HepG2 (cell line): ENCODE results near the gene LCN2. TPM values are rescaled to one million over a fixed set of nuclear protein-coding genes. Genes with fewer than 3 reads are reported as not detected.

Experiments used
- CREM ChIP-seq, 2 experiments: sonication (generic) in 1 of 2; formaldehyde crosslinking in 1 of 2; IDR thresholded peaks; 2 replicates each; pipeline versions ENCODE4 v1.4.0 to v1.6.1; 2016 to 2020; ENCODE audit warnings: antibody characterized with exemption in 1 of 2, mild to moderate bottlenecking in 1 of 2, missing genetic modification reagents in 1 of 2
- HES4 ChIP-seq: sonication (generic); formaldehyde crosslinking; IDR thresholded peaks from 2 replicates; pipeline ENCODE4 v1.9.0; 2021; ENCODE audit warnings: mild to moderate bottlenecking, missing genetic modification reagents, borderline replicate concordance
- KLF16 ChIP-seq, 2 experiments: sonication (generic) in 1 of 2; formaldehyde crosslinking in 1 of 2; IDR thresholded peaks; 2 replicates each; pipeline versions ENCODE4 v1.6.1 to v1.8.0; 2016 to 2023; ENCODE audit warnings: missing genetic modification reagents in 2 of 2, missing compliant biosample characterization in 1 of 2
- MED1 ChIP-seq: sonication (generic); formaldehyde crosslinking; IDR thresholded peaks from 2 replicates; pipeline ENCODE4 v1.4.0; 2020; ENCODE audit warnings: missing genetic modification reagents
- MXD4 ChIP-seq: IDR thresholded peaks from 2 replicates; pipeline ENCODE4 v1.6.1; 2016; ENCODE audit warnings: mild to moderate bottlenecking, missing biosample characterization, missing genetic modification reagents
- REXO4 ChIP-seq: sonication (generic); formaldehyde crosslinking; IDR thresholded peaks from 2 replicates; pipeline ENCODE4 v1.8.0; 2022; ENCODE audit warnings: missing genetic modification reagents, mild to moderate bottlenecking, borderline replicate concordance
- RXRA ChIP-seq: sonication (generic); formaldehyde crosslinking; IDR thresholded peaks from 2 replicates; pipeline ENCODE4 v1.5.1; 2020; ENCODE audit warnings: missing genetic modification reagents
- SIN3B ChIP-seq: fragments of 150-350 bp; IDR thresholded peaks from 2 replicates; pipeline ENCODE4 v1.6.1; 2014; ENCODE audit warnings: low read length
- ZIK1 ChIP-seq: sonication (generic); formaldehyde crosslinking; IDR thresholded peaks from 2 replicates; pipeline ENCODE4 v1.5.0; 2020; ENCODE audit warnings: mild to moderate bottlenecking, low read depth, missing genetic modification reagents, borderline replicate concordance
- ZNF224 ChIP-seq: sonication (generic); formaldehyde crosslinking; IDR thresholded peaks from 2 replicates; pipeline ENCODE4 v1.5.0; 2020; ENCODE audit warnings: mild to moderate bottlenecking, missing genetic modification reagents
- ZNF782 ChIP-seq: sonication (generic); formaldehyde crosslinking; IDR thresholded peaks from 2 replicates; pipeline ENCODE4 v1.4.0; 2020; ENCODE audit warnings: missing genetic modification reagents, mild to moderate bottlenecking, borderline replicate concordance
- polyA plus RNA-seq, 8 experiments: library from polyadenylated mRNA; depleted of rRNA in 3 of 8; stranded (reverse) in 7 of 8; unstranded in 1 of 8; fragments of >200 nt; fragmentation: Illumina TruSeq in 4 of 8; extraction: Trizol in 4 of 8; gene quantifications; 2 replicates each; pipeline versions ENCODE4 v1.2.1 to v1.2.3, GENCODE V29; 2011 to 2016; ENCODE audit warnings: low read depth in 4 of 8, missing spikeins in 1 of 8, mixed read lengths in 1 of 8; ENCODE audit not compliant: insufficient read depth in 1 of 8
- total RNA-seq, 5 experiments: library from RNA; depleted of rRNA; stranded (reverse); fragments of >200 nt; fragmentation: Illumina TruSeq; extraction: Trizol; gene quantifications; 2 replicates each; pipeline ENCODE4 v1.2.3, GENCODE V29; 2016; ENCODE audit warnings: low read depth in 1 of 5
- TF ChIP-seq, protein P1 (sequence below): sonication (generic); formaldehyde crosslinking; IDR thresholded peaks from 2 replicates; pipeline ENCODE4 v1.5.0; 2020; ENCODE audit warnings: mild to moderate bottlenecking, missing genetic modification reagents
- TF ChIP-seq, protein P2 (sequence below): sonication (generic); formaldehyde crosslinking; IDR thresholded peaks from 2 replicates; pipeline ENCODE4 v1.5.0; 2020; ENCODE audit warnings: mild to moderate bottlenecking, missing genetic modification reagents
- TF ChIP-seq, protein P3 (sequence below): conservative IDR thresholded peaks from 2 replicates; pipeline ENCODE4 v1.6.1; 2018; ENCODE audit warnings: missing genetic modification reagents
- TF ChIP-seq, protein P4 (sequence below): sonication (generic); formaldehyde crosslinking; IDR thresholded peaks from 2 replicates; pipeline ENCODE4 v1.5.1; 2020; ENCODE audit warnings: mild to moderate bottlenecking, missing genetic modification reagents
- TF ChIP-seq, protein P5 (sequence below): IDR thresholded peaks from 2 replicates; pipeline ENCODE4 v1.6.1; 2016; ENCODE audit warnings: mild to moderate bottlenecking

The LCN2 gene
- total and polyA plus RNA-seq, 2 of the 13 experiments (the other 11 are each of a cell fraction or from before 2014, with no cell fraction given), result 0.38 to 1.4 TPM

- TF ChIP-seq CREM (IDR thresholded peaks at IDR 0.05) (peak; percentile 52; the same call in 1 of the 2 replicates), CREM (CRISPR knock-in tag; IDR thresholded peaks at IDR 0.05) (no peak), RXRA (CRISPR knock-in tag) (peak; percentile 39; the same call in 1 of the 2 replicates), REXO4 (CRISPR knock-in tag) (no peak), ZIK1 (no peak), KLF16 (CRISPR knock-in tag; IDR thresholded peaks at IDR 0.05) (peak in 1 of 2 experiments; percentile 88; a peak in 2 of 4 replicates), SIN3B (no peak), MXD4 (CRISPR knock-in tag) (peak; percentile 91), MED1 (CRISPR knock-in tag) (no peak; the same call in none of the 2 replicates), ZNF782 (no peak), ZNF224 (CRISPR knock-in tag) (no peak), HES4 (CRISPR knock-in tag) (no peak)
- TF ChIP-seq, protein P1, sequence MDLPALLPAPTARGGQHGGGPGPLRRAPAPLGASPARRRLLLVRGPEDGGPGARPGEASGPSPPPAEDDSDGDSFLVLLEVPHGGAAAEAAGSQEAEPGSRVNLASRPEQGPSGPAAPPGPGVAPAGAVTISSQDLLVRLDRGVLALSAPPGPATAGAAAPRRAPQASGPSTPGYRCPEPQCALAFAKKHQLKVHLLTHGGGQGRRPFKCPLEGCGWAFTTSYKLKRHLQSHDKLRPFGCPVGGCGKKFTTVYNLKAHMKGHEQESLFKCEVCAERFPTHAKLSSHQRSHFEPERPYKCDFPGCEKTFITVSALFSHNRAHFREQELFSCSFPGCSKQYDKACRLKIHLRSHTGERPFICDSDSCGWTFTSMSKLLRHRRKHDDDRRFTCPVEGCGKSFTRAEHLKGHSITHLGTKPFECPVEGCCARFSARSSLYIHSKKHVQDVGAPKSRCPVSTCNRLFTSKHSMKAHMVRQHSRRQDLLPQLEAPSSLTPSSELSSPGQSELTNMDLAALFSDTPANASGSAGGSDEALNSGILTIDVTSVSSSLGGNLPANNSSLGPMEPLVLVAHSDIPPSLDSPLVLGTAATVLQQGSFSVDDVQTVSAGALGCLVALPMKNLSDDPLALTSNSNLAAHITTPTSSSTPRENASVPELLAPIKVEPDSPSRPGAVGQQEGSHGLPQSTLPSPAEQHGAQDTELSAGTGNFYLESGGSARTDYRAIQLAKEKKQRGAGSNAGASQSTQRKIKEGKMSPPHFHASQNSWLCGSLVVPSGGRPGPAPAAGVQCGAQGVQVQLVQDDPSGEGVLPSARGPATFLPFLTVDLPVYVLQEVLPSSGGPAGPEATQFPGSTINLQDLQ (CRISPR knock-in tag), result no peak
- TF ChIP-seq, protein P2, sequence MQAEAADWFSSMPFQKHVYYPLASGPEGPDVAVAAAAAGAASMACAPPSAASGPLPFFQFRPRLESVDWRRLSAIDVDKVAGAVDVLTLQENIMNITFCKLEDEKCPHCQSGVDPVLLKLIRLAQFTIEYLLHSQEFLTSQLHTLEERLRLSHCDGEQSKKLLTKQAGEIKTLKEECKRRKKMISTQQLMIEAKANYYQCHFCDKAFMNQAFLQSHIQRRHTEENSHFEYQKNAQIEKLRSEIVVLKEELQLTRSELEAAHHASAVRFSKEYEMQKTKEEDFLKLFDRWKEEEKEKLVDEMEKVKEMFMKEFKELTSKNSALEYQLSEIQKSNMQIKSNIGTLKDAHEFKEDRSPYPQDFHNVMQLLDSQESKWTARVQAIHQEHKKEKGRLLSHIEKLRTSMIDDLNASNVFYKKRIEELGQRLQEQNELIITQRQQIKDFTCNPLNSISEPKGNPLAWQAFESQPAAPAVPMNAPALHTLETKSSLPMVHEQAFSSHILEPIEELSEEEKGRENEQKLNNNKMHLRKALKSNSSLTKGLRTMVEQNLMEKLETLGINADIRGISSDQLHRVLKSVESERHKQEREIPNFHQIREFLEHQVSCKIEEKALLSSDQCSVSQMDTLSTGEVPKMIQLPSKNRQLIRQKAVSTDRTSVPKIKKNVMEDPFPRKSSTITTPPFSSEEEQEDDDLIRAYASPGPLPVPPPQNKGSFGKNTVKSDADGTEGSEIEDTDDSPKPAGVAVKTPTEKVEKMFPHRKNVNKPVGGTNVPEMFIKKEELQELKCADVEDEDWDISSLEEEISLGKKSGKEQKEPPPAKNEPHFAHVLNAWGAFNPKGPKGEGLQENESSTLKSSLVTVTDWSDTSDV, result no peak
- TF ChIP-seq, protein P3, sequence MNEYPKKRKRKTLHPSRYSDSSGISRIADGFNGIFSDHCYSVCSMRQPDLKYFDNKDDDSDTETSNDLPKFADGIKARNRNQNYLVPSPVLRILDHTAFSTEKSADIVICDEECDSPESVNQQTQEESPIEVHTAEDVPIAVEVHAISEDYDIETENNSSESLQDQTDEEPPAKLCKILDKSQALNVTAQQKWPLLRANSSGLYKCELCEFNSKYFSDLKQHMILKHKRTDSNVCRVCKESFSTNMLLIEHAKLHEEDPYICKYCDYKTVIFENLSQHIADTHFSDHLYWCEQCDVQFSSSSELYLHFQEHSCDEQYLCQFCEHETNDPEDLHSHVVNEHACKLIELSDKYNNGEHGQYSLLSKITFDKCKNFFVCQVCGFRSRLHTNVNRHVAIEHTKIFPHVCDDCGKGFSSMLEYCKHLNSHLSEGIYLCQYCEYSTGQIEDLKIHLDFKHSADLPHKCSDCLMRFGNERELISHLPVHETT, result no peak; the same call in none of the 2 replicates
- TF ChIP-seq, protein P4, sequence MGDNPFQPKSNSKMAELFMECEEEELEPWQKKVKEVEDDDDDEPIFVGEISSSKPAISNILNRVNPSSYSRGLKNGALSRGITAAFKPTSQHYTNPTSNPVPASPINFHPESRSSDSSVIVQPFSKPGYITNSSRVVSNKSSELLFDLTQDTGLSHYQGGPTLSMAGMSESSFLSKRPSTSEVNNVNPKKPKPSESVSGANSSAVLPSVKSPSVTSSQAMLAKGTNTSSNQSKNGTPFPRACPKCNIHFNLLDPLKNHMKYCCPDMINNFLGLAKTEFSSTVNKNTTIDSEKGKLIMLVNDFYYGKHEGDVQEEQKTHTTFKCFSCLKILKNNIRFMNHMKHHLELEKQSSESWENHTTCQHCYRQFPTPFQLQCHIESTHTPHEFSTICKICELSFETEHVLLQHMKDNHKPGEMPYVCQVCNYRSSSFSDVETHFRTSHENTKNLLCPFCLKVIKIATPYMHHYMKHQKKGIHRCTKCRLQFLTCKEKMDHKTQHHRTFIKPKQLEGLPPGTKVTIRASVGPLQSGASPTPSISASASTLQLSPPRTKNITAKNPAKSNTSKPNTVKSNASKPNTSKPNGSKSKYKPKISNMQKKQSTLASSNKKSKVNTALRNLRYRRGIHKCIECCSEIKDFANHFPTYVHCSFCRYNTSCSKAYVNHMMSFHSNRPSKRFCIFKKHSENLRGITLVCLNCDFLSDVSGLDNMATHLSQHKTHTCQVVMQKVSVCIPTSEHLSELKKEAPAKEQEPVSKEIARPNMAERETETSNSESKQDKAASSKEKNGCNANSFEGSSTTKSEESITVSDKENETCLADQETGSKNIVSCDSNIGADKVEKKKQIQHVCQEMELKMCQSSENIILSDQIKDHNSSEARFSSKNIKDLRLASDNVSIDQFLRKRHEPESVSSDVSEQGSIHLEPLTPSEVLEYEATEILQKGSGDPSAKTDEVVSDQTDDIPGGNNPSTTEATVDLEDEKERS (CRISPR knock-in tag), result no peak
- TF ChIP-seq, protein P5, sequence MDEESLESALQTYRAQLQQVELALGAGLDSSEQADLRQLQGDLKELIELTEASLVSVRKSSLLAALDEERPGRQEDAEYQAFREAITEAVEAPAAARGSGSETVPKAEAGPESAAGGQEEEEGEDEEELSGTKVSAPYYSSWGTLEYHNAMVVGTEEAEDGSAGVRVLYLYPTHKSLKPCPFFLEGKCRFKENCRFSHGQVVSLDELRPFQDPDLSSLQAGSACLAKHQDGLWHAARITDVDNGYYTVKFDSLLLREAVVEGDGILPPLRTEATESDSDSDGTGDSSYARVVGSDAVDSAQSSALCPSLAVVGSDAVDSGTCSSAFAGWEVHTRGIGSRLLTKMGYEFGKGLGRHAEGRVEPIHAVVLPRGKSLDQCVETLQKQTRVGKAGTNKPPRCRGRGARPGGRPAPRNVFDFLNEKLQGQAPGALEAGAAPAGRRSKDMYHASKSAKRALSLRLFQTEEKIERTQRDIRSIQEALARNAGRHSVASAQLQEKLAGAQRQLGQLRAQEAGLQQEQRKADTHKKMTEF (CRISPR knock-in tag), result peak; percentile 75
Measured at GRCh38 chr9:128127990-128128835, 21.0 kb upstream of the LCN2 start (continued).
